DMS 273 treated with DMSO at 0.1 percent for 48 hours (cell line): ENCODE measurements around the gene COPZ1.

Experiments used
- DNase-seq: peaks from one replicate; lab custom pipeline; 2025; lab: John Stamatoyannopoulos, UW

Gene COPZ1

DNA sequence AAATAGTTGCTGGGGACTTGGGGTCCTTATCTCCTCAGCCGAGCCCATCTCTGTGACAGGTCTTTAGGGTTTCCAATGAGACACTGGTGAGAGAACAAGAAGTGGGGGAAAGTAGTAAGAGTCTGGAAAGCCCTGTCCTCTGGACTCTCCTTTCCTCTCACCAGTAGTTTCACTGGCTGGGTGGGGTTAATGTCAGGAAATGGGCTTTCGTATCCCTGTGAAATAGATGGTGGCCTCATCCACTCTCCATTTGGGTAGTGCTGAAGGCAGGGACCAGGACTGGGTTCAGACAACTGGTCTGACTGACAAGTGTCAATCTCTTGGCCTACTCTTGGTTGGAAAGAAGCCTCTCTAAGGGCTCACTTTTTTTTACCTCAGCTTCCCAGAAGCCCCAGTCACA, 52.1 kb downstream of the COPZ1 start:
- no peak for DNase-seq

GRCh38 chr12:54377797-54378515, 53.0 kb downstream of the COPZ1 start:
- no peak for DNase-seq

GRCh38 chr12:54378796-54379397, 54.0 kb downstream of the COPZ1 start:
- DNase-seq: no peak

GRCh38 chr12:54379398-54380201, 54.7 kb downstream of the COPZ1 start:
- DNase-seq: peak; percentile 62

DNA sequence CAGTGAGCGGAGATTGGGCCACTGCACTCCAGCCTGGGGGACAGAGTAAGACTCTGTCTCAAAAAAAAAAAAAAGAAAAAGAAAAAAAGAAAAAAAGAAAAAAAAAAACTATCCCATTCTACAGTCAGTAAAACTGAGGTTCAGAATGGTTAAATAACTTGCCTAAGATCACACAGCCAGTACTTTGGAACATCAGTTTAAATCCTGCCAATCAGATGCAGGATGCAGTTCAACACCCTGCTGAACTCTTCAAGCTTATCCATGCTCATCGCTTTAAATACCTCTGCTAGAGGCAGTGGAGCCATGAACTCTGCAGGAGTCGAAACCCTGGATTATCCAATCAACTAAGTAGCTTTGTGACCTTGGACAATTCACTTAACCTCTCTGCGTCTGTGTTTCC, 56.2 kb downstream of the COPZ1 start:
- DNase-seq: no peak

DNA sequence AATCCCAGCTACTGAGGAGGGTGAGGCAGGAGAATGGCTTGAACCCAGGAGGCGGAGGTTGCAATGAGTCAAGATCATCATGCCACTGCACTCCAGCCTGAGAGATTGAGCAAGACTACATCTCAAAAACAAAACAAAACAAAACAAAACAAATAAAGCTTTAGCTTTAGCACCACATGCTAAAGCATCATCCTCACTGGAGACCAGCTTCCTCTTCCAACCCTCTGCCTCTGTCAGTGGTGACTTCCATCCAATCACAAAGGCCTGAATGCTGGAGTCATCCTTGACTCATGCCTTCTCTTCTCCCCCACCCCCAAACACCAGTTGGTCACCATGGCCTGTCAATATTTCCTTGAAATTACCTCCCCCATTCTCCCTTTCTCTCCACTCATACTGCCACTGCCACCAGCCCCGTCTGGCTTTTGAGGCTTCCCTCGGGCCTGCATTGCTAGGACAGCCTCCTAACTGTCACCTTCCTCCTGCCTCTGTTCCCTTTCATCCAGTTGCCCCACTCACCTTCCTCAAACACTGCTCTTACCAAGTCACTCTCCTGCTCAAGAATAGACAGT, 58.2 kb downstream of the COPZ1 start:
- DNase-seq: no peak

GRCh38 chr12:54384591-54385041, 59.7 kb downstream of the COPZ1 start, which contains the start of gene ZNF385A:
Gene ZNF385A (minus strand): TSS chr12:54384733. CDS start chr12:54384514, 219 bp downstream.
- no peak for DNase-seq

DNA sequence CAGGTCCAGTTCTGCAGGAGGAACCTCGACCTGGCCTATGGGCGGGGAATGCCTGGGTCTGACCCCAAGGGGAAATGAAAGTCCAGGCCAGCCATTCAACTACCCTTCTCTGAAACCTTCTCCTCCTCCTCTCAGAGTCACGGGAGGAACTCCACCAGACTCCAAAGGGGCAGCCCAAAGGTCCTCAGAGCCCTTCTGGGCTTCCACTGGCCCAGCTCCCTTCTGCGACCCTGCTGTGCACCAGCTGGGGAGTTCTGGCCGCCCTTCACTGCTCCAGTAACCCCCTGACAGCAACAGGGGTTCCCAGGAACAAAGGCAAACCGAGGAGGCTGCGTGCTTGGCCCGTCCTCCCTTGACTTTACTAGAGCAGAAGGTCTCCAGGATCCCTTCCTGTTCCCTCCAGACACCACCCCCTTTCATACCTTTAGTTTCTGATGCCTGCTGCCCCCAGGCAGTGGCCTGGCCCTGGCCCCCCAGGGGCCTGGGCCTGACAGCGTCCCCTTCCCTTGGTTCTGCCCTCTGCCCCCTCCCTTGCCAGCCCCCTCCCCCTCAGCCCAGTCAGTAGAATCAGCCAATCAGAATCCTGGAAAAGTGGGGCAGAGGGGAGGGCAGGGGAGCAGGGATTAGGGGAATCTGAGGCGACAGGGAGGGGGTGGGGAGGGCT, 60.5 kb downstream of the COPZ1 start:
- no peak for DNase-seq

DNA sequence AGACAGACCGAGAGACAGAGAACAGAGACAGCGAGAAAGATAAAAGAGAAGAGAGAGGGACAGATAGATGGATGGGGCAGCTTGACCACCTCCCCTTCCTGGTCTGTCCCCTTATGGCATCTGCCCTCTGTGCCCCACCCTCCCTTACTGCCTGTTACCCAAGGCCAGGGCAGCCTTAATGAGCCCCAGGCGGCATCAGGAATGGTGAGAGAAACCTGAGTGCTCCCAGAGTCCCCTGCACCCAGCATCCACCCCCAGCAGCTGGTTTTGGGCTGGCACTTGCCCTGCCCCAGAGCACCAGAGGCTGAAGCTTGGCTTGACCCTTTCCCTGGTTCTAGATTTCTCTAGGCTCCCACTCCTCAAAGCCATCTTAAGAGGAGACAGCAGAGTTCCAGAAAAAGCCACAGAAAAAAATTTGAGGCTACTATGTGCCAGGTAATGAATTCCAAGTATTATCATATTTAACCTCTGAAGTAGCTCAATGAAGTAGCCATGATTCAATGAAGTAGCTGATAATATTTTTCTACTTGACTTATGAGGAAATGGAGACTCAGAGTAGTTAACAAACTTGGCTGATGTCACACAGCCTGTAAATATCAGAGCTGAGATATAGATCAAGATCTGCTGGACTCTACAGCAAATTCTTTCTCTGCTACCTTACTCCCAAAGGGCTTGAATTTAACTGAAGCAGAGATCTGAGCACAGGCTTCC, 61.6 kb downstream of the COPZ1 start:
- no peak for DNase-seq

- no peak for DNase-seq
Measured at GRCh38 chr12:54387114-54387467, 62.2 kb downstream of the COPZ1 start.

- DNase-seq: no peak
Measured at GRCh38 chr12:54388237-54389133, 63.6 kb downstream of the COPZ1 start.

DNA sequence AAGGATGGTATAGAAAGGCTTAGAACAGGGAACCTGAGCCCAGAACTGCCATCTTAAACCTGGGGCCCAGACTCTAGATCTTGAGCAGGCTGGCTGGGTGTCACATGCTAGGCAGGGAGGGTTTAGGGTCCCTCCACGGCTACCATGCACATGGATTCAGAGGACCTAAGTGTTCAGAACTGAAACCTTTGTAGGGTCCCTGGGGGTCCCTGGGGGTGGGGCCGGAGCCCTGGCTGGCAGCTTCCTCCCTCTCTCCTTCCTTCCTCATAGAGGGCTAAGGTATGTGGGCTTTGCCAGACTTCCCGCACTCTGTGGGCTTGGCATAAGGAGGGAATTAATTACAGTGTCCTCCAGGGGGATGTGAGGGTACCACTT, 64.2 kb downstream of the COPZ1 start:
- no peak for DNase-seq

- no peak for DNase-seq
Measured at GRCh38 chr12:54389607-54390175, 64.8 kb downstream of the COPZ1 start.

- no peak for DNase-seq
Measured at GRCh38 chr12:54390176-54390667, 65.3 kb downstream of the COPZ1 start.

DNA sequence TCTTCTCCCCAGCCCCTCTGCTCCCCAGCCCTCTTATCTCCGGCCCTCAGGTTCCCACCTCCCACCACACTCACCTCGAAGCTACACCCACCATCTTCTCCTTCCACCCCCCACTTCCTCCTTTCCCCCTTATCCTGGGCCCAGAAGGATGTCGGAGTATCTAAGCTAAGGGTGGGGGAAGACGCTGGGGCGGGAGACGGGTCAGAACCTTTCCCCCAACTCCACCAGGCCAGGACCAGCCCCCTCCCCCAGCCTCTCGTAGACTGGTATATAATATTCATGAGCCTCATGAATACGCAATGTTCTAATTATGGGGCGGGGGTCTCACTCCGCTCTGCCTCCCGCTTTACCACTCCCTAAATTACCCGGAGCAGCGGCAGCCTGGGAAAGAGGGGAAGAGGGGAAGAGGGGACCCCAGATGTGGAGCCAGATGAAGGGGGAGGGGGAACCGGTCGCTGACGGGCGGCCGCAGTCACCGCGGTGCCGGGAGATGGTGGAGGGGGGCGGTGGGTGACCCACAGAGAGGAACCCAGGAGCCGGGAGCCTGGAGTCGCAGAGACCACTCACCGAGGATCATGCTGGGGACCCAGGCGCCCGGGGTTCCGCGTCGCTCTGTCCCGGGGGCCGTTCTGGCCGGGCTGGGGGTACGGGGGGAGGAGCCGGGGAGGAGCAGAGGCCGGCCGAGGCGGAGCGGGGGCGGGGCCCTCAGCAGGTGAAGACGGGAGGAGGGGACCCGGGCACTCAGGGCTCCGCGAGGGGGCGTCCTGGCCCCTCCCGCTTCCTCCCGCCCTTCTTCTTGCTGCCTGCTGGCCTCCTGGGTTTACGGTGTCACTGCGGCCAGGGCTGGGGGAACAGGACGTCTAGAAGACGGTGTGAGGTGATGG, 66.0 kb downstream of the COPZ1 start:
- DNase-seq: no peak

DNA sequence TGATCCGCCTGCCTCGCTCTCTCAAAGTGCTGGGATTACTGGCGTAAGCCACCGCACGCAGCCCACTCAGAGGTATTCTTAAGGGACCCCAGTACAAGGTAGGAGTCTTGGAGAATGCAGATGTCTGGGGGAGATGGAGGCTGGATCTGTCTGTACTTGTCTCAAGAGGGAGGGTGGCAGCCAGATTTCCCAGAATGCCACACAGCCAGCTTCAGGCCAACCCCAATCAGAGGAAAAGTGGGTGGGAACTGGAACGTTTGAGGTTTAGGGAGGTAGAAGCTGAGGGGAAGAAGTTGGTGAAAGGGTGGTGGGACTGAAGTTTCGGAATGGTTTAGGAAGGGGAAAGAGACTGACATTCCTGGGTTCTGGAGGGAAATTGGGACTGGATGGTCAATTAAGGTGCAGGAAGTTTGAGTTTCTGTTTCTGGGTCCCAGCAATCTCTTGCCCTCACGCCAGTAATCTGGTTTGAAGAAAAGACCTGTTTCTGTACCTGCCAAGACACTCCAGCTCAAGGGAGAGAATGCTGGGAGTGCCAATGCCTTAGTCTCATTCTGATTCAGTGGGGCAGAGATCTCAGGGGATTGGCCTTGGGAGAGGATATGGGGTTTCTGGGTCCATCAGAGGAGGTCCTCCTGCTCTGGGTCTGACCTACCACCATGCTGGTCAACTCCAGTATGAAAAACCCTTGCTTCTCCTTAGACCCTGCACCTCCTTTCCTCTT, 67.7 kb downstream of the COPZ1 start:
- no peak for DNase-seq

- DNase-seq: no peak
Measured at GRCh38 chr12:54393207-54393609, 68.3 kb downstream of the COPZ1 start.

GRCh38 chr12:54393743-54394142, 68.8 kb downstream of the COPZ1 start:
- no peak for DNase-seq
